SU-DHL-6 (cell line): ENCODE measurements around the gene SMYD4.

ENCODE experiments used
- CTCF ChIP-seq: fragments of 200-600 bp; sonication (generic); IDR thresholded peaks from one replicate; pipeline ENCODE4 v1.5.1; 2017; ENCODE audit warnings: antibody characterized with exemption, mild to moderate bottlenecking, low read length, moderate library complexity; ENCODE audit not compliant: insufficient read depth, poor library complexity, severe bottlenecking
- EZH2phosphoT487 ChIP-seq: fragments of 200-600 bp; sonication (generic), shearing (Covaris generic); conservative IDR thresholded peaks from 2 replicates; pipeline ENCODE4 v1.6.1; 2018; ENCODE audit warnings: mild to moderate bottlenecking, antibody characterized with exemption, low read length, moderate library complexity, mixed read lengths

GRCh38 chr17:1792495-1793446, 36.9 kb downstream of the SMYD4 start:
- TF ChIP-seq CTCF (no peak), EZH2phosphoT487 (no peak)
